HCEC 1CT (cell line): ENCODE data around the gene DYRK1B.
"Not testable (repeated sequence)": the region's sequence is repeated elsewhere in the genome, so short reads cannot be mapped to it uniquely, and the experiment has no call there.

ENCODE experiments used
- DNase-seq: peaks from one replicate; pipeline ENCODE4 v3.0.0-alpha.2; 2017

DYRK1B gene

GRCh38 chr19:39833464-39834286, at the start of gene DYRK1B:
Gene DYRK1B (minus strand): TSS chr19:39834162. CDS start chr19:39831867, 2,295 bp downstream.
- peak; percentile 92 for DNase-seq

- not testable (repeated sequence) for DNase-seq
These were observed 48.7 kb upstream of the DYRK1B start for GRCh38 chr19:39882645-39883044.

DNA sequence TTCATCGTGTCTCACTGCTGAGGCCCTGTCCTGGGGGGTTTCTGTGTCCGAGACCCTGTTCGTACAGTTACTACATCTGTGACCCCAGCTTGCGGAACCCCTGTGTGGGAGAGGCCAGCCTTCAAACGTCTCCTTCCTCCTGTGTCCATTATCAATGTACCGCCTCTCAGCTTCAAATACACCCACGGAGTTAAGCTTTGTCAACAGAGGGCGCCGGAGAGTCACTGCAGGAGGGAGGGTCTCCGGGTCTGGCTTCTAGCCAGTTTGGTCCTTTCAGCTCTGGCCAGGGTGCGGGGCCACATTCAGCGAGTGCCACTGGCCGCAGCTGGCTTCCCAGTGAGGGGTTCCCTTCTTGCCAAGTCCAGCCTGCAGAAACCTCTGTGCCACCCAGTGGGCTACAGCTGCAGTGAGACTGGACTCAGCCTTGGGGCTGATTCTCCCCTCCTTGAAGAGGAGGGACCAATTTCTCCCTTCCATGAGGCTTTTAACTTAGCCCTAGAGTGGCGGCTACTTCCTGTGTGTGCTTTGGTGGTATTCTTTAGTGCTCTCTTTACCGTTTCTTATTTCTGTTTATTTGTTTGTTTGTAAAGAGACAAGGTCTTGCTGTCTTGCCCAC, 47.6 kb upstream of the DYRK1B start:
- DNase-seq: not testable (repeated sequence)

DNA sequence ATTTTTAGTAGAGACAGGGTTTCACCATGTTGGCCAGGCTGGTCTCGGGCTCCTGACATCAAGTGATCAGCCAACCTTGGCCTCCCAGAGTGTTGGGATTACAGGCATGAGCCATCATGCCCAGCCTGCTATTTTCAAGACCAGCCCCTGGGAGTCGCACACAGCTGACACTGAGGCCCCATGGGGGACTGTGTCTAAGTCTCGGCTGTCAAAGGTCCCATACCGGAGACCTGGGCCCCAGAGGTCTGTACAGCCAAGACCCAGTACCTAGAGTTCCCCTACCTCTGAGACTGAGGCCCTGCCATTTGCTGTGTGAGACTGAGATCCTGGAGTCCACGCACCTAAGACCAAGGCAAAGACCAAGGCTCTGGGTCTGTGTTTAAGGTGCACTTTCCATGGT, 46.3 kb upstream of the DYRK1B start:
- not testable (repeated sequence) for DNase-seq

GRCh38 chr19:39879796-39880195, 45.8 kb upstream of the DYRK1B start:
- not testable (repeated sequence) for DNase-seq

DNA sequence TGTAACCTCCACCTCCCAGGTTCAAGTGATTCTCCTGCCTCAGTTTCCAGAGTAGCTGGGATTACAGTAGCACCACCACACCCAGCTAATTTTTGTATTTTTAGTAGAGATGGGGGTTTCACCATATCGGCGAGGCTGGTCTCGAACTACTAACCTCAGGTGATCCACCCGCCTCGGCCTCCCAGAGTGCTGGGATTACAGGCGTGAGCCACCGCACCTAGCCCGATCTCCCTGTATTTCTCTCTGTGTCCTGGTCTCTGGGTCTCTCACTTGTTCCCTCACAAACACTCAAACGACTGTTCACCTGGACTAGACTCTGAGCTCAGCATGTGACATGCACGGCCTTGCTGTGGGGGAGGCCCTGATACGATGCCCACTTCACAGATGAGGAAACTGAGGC, 44.9 kb upstream of the DYRK1B start:
- not testable (repeated sequence) for DNase-seq

DNA sequence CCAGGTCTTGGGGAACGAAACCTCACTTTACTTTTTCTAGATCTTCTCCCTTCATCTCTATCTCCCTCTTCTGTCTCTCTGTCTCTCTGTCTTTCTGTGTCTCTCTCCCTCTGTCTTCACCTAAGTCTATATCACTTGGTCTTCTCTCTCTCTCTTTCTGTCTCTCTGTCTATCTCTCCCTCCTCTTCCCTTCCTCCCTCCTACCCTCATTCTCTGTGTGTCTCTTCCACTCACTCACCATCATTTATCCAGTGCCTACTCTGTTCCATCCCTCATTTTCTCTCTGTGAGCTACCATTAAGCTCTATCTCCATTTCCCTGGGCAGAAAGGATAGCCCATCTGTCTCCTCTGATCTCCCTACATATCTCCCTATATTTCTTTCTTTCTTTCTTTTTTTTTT, 44.4 kb upstream of the DYRK1B start:
- DNase-seq: no peak

GRCh38 chr19:39877982-39878381, 44.0 kb upstream of the DYRK1B start:
- DNase-seq: not testable (repeated sequence)

DNA sequence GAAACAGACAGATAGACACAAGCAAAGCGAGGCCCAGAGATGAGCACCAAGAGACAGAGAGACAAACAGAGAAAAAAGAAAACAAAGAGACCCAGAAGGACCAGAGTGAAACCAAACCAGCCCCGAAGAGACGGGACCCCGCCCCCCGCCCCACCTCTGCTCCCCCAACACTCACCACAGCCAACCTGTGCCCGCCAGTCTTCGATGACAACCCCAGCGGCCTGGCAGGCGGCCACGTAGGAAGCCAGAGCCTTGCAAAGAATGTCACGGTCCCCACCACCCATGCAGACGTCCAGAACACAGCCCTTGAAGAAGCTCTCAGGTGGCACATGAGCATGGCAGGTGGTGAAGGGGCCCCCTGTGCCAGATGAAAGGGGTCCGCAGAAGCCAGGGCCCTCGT, 43.5 kb upstream of the DYRK1B start:
- DNase-seq: not testable (repeated sequence)

- not testable (repeated sequence) for DNase-seq
These were observed 42.5 kb upstream of the DYRK1B start for GRCh38 chr19:39876486-39876885.

DNA sequence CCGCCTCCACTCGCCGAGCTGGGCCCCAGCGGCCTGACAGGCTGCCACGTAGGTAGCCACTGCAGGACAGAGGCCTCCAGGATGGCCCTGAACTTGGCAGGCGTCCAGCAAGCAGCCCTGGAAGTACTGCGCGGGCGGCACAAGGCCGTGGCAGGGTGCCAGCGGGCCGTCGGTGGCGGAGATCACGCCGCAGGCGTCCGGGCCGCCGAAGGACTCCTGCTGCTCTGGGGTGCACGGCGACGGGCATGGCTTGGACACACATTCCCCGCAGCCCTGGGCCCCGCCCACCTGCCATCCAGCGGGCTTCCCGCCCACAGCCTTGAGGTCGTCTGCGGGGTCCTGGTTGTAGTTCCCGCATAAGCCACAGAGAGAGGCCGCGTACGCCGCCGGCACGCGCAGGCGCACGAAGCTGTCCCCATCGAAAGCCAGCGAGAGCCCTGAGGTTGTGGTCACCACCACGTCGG, 41.5 kb upstream of the DYRK1B start:
- not testable (repeated sequence) for DNase-seq

DNA sequence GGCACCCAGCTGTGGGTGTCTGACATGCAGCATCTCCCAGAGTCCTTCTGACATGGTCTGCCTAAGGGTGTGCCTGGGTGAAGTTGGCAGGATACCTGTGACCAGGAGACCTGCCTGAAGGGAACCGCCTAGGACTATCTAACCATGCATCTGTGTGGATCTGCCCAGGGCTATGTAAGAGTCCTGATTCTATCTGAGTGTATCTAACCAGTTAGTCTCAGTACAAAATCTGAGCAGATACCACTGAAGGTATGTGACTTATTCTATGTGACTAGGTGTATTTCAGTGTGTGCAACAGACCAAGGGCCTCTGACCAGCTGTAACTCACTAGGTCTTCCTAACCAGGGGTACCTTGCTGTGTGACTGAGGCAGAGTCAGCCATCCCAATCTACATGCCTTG, 40.4 kb upstream of the DYRK1B start:
- DNase-seq: no peak

DNA sequence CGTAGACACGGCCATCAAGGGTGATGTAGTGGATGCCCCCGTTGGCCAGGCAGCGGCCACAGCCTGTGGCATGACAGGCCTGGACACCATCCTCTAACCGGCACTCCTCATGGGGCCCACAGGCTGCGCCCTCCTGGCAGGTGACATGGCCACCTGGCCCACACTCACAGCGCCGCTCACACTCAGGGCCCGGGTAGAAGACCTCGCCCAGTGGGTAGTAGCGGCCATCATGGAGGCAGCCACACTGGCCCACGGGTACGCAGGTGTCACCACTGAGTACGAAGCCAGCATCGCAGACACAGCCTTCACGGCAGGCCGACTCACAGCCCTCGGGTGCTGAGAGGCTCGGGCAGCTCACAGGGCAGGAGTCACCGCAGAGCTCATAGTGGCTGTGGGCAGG, 39.4 kb upstream of the DYRK1B start:
- no peak for DNase-seq

GRCh38 chr19:39871886-39872866, 38.2 kb upstream of the DYRK1B start:
- no peak for DNase-seq

GRCh38 chr19:39871362-39871761, 37.4 kb upstream of the DYRK1B start:
- no peak for DNase-seq

- no peak for DNase-seq
These were observed 36.4 kb upstream of the DYRK1B start for GRCh38 chr19:39870171-39870971.

GRCh38 chr19:39867952-39868351, 34.0 kb upstream of the DYRK1B start:
- no peak for DNase-seq

- no peak for DNase-seq
These were observed 33.2 kb upstream of the DYRK1B start for GRCh38 chr19:39867133-39867532.

DNA sequence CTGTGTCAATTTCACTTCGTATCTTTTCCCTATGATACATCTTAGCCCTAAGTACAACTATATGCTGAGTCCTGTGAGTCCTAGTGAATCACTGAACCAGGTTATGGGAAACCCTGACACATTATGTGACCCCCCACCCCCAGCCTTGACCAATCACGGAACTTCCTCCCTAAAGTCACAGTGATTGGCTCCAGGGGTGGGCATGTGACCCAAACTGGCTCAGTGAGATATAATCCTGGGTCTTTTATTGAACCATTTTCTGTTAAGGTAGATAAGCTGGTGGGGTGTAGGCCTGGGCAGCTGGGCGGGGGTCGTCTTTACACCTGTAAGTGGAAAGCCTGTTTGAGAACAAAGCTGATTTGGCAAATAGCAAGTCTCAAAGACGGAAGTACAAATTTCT, 32.0 kb upstream of the DYRK1B start:
- no peak for DNase-seq

DNA sequence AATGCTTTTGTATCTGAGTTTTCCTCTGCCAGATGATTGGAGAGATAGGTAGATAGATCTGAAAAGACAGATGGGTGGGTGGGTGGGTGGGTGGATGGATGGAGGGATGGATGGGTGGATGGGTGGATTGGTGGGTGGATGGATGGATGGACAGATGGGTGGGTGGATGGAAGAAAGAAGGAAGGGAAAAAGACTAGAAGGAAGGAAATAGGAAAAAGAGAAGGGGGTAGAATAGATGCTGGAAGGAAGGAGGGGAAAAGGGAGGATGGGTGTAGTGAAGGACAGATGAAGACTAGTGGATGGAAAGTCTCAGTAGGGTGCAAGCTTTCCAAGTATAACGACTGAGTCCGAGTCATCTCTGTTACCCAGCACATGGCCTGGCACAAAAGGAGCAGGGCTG, 31.2 kb upstream of the DYRK1B start:
- no peak for DNase-seq

- DNase-seq: no peak
These were observed 30.2 kb upstream of the DYRK1B start for GRCh38 chr19:39864118-39864517.

DNA sequence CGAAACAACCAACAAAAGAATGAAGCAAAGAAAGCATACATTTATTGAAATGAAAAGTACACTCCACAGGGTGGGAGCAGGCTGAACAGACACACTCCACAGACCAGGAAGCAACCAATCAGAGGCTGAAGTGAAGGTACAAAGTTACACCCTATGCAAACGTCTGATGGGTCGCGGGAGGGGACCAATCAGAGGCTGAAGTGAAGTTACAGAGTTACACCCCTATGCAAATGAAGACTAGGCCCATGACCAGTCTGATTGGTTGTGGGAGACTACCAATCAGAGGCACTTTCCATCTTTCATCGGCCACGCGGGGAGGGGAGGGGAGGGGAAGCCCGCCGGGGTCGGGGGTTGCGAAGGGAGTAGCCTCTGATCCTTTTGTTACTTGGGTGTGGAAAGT, 24.6 kb upstream of the DYRK1B start:
- DNase-seq: no peak
